Thyroid gland (tissue), 4 donors: ENCODE measurements around the gene ZNF407.

Source experiments
- POLR2A ChIP-seq, 2 donors: fragments of 450-650 bp; IDR thresholded peaks; one replicate each; pipeline ENCODE4 v1.6.1; 2017; ENCODE audit warnings: antibody characterized with exemption in 2 of 2, mild to moderate bottlenecking in 2 of 2, moderate library complexity in 1 of 2
- TF ChIP-seq, protein P1 (sequence below), 6 experiments: fragments of 200-600 bp in 3 of 6; fragments of 450-650 bp in 3 of 6; sonication (generic) in 3 of 6; IDR thresholded peaks; one replicate each; pipeline ENCODE4 v1.5.1; 2016 to 2019; ENCODE audit warnings: antibody characterized with exemption in 6 of 6, mild to moderate bottlenecking in 2 of 6, inconsistent platforms in 1 of 6, moderate library complexity in 1 of 6

DNA sequence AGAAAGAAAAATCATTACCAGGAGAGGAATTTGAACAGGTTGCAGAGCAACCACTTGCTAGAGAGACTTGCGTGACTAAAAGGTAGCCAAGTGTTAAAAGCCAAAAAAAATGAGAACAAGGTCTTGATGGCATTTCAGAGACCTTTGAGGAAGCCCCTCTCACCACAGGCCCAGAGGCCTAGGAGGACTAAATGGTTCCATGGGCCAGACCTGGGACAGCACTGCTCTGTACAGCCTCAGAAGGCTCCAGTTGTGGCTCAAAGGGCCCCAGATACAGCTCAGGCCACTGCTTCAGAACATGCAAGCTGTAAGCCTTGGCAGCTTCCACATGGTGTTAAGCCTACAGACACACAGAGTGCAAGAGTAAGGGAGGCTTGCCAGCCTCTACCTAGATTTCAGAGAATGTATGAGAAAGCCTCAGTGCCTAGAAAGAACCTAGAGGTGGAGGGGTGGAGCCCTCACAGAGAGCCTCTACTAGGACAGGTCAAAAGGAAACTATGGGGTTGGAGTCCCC, 48.0 kb upstream of the ZNF407 start:
- no peak for TF ChIP-seq POLR2A (IDR thresholded peaks at IDR 0.05)
- TF ChIP-seq, protein P1, sequence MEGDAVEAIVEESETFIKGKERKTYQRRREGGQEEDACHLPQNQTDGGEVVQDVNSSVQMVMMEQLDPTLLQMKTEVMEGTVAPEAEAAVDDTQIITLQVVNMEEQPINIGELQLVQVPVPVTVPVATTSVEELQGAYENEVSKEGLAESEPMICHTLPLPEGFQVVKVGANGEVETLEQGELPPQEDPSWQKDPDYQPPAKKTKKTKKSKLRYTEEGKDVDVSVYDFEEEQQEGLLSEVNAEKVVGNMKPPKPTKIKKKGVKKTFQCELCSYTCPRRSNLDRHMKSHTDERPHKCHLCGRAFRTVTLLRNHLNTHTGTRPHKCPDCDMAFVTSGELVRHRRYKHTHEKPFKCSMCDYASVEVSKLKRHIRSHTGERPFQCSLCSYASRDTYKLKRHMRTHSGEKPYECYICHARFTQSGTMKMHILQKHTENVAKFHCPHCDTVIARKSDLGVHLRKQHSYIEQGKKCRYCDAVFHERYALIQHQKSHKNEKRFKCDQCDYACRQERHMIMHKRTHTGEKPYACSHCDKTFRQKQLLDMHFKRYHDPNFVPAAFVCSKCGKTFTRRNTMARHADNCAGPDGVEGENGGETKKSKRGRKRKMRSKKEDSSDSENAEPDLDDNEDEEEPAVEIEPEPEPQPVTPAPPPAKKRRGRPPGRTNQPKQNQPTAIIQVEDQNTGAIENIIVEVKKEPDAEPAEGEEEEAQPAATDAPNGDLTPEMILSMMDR (IDR thresholded peaks at IDR 0.05), result no peak
